Measurements from ENCODE around the gene TANC1. TPM values are rescaled to one million over a fixed set of nuclear protein-coding genes. Genes with fewer than 3 reads are reported as not detected.

TANC1 gene
- total and polyA plus RNA-seq, 2 experiments from 2014 or later: 8.2 to 12.1 TPM

DNA sequence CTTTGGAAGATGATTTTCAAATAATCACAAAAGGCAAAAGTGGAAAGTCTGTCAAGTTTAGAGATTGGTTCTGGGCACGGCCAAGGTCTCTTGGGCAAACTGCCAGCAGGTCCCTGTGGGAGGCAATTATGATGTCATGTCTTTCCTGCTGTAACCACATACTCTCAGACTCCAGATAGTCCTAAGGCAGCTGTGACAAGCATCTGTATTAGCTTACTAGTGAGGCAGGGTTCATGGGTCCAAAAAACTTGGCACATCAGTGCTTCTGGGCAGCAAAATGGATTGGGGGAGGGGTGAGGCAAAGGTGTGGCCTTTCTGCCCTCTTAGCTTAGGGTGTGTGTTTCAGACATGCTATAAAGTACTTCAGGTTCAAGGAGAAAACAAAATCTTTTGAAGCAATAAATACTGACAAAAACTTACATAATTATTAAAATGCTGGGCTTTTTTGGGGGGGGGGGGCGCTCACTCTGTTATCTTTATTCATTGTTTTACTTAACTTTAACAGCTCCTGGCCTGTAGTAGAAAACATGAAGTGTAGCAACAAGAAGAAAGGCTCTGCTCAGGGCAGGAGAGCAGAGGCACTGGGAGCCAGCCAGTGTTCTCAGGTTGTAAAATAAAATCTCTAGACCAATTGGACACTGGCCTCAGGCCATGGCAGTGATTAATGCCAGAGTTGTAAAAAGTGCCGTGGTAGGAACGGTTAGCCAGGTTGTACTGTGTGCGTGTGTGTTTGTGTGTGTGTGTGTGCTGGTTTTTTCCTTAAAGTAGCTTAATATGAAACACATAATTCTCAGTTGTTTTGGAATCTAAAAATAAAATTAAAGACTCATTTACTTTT is 14.3 kb upstream of the TANC1 start:
- in situ Hi-C loops (cut with MboI): no loop called here
- 6 to 10% methylated on average over 5 of the region's 5 CpGs for WGBS, 2 experiments (ENCODE audit: low coverage in 1 of 2, low lambda C conversion rate in 2 of 2, missing lambda C conversion rate in 2 of 2)
- H3K4me2 ChIP-seq (ENCODE audit: unreplicated experiment): peak overlapping the region; percentile 39

DNA sequence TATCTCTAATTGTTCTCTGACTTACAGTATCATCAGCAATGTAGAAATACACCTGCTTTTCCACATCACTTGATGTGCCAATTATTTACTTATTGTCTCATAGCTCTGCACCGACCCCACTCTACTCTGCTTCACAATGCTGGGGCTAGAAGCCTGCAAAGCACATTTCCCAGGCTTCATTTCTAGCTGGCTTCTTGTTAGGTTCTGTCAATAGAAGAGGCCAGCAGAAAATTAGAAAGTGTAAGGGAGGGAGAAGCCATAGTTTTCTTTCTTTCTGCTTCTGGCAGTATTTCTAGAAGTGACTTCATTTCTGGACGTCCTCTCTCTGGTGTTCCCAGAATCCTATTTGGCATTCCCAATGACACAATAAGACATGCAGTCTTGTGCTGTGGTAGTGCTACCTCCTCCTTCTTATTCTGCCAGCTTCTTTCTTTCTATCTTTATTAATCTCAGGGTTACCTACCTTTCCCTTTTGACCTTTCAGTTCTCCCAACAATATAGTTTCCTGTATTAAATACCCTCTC is 12.5 kb upstream of the TANC1 start:
- H3K79me2 ChIP-seq (ENCODE audit: insufficient read depth): no peaks in the 10 kb centered on the region
- no peaks in the 10 kb centered on the region for H3K36me3 ChIP-seq (ENCODE audit: low read depth)
- no peak overlapping the region for H3K9ac ChIP-seq
- H3F3A ChIP-seq (ENCODE audit: insufficient read depth): no peaks in the 10 kb centered on the region
- no peaks in the 10 kb centered on the region for H3K9me3 ChIP-seq (ENCODE audit: low read depth)
- no peaks in the 10 kb centered on the region for H3K27me3 ChIP-seq (replicated peaks; ENCODE audit: insufficient read depth)
- H3K4me1 ChIP-seq (ENCODE audit: insufficient read depth): peaks cover 12% of the 10 kb centered on the region
- H3K4me3 ChIP-seq: no peak overlapping the region
- 12 to 22% methylated on average over 2 of the region's 2 CpGs for WGBS, 2 experiments (ENCODE audit: low coverage in 1 of 2, low lambda C conversion rate in 2 of 2, missing lambda C conversion rate in 2 of 2)
- in situ Hi-C loops (cut with MboI): no loop called here
- no peak overlapping the region for H2AFZ ChIP-seq
- H3K4me2 ChIP-seq (ENCODE audit: unreplicated experiment): no peak overlapping the region
- no peak for TF ChIP-seq EZH2phosphoT487 (IDR thresholded peaks at IDR 0.05; ENCODE audit: insufficient read depth, low read depth)
- no peak for TF ChIP-seq EZH2 (IDR thresholded peaks at IDR 0.05; ENCODE audit: insufficient read depth, poor library complexity, severe bottlenecking)
- DNase-seq: no peak
- no peaks in the 10 kb centered on the region for H3K9me2 ChIP-seq (ENCODE audit: insufficient read depth)
- no peak overlapping the region for H3K27ac ChIP-seq
- no peaks in the 10 kb centered on the region for H4K20me1 ChIP-seq (ENCODE audit: insufficient read depth)

More for the DNA sequence above, 14.3 kb upstream of the TANC1 start:
- Histone ChIP-seq H3K9me2 (ENCODE audit: insufficient read depth) (no peaks in the 10 kb centered on the region), H3F3A (ENCODE audit: insufficient read depth) (no peaks in the 10 kb centered on the region), H2AFZ (no peak overlapping the region), H4K20me1 (ENCODE audit: insufficient read depth) (no peaks in the 10 kb centered on the region), H3K27ac (no peak overlapping the region), H3K4me3 (no peak overlapping the region), H3K9me3 (ENCODE audit: low read depth) (no peaks in the 10 kb centered on the region), H3K9ac (no peak overlapping the region), H3K27me3 (replicated peaks; ENCODE audit: insufficient read depth) (no peaks in the 10 kb centered on the region), H3K79me2 (ENCODE audit: insufficient read depth) (no peaks in the 10 kb centered on the region), H3K4me1 (ENCODE audit: insufficient read depth) (peaks cover 12% of the 10 kb centered on the region), H3K36me3 (ENCODE audit: low read depth) (no peaks in the 10 kb centered on the region)
- peak; percentile 84 for DNase-seq
- TF ChIP-seq EZH2phosphoT487 (IDR thresholded peaks at IDR 0.05; ENCODE audit: insufficient read depth, low read depth): no peak
- no peak for TF ChIP-seq EZH2 (IDR thresholded peaks at IDR 0.05; ENCODE audit: insufficient read depth, poor library complexity, severe bottlenecking)

DNA sequence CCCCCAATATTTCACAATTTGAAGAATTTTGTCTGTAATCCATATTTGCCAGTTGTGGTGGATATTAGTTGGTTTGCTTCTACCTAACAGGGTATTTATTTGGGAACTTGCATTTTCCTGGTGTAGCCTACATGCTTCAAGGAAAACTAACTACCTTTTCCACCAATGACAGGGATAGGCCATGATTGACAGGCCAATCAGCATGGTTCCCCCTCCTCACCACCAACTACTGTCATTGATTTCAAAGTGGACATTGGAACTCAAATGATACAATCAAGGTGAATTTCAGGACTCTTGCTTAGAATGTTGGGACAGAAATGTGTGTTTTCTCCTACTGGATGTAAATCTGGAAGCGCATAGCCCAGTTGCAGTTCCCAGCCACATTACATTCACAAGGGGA is 10.1 kb upstream of the TANC1 start:
- 96 to 97% methylated on average over 1 of the region's 1 CpG for WGBS, 2 experiments (ENCODE audit: low coverage in 1 of 2, low lambda C conversion rate in 2 of 2, missing lambda C conversion rate in 2 of 2)
- no peaks in the 10 kb centered on the region for H3K36me3 ChIP-seq (ENCODE audit: low read depth)
- in situ Hi-C loops (cut with MboI): no loop called here
- H3K27ac ChIP-seq: no peak overlapping the region
- H3F3A ChIP-seq (ENCODE audit: insufficient read depth): no peaks in the 10 kb centered on the region
- no peak overlapping the region for H3K9ac ChIP-seq
- H3K4me3 ChIP-seq: no peak overlapping the region
- H3K4me1 ChIP-seq (ENCODE audit: insufficient read depth): peaks cover 12% of the 10 kb centered on the region
- TF ChIP-seq EZH2phosphoT487 (IDR thresholded peaks at IDR 0.05; ENCODE audit: insufficient read depth, low read depth): no peak
- no peak for TF ChIP-seq EZH2 (IDR thresholded peaks at IDR 0.05; ENCODE audit: insufficient read depth, poor library complexity, severe bottlenecking)
- H3K27me3 ChIP-seq (replicated peaks; ENCODE audit: insufficient read depth): no peaks in the 10 kb centered on the region
- H4K20me1 ChIP-seq (ENCODE audit: insufficient read depth): no peaks in the 10 kb centered on the region
- no peak overlapping the region for H3K4me2 ChIP-seq (ENCODE audit: unreplicated experiment)
- H3K79me2 ChIP-seq (ENCODE audit: insufficient read depth): no peaks in the 10 kb centered on the region
- no peaks in the 10 kb centered on the region for H3K9me2 ChIP-seq (ENCODE audit: insufficient read depth)
- H3K9me3 ChIP-seq (ENCODE audit: low read depth): no peaks in the 10 kb centered on the region
- DNase-seq: no peak
- H2AFZ ChIP-seq: no peak overlapping the region

DNA sequence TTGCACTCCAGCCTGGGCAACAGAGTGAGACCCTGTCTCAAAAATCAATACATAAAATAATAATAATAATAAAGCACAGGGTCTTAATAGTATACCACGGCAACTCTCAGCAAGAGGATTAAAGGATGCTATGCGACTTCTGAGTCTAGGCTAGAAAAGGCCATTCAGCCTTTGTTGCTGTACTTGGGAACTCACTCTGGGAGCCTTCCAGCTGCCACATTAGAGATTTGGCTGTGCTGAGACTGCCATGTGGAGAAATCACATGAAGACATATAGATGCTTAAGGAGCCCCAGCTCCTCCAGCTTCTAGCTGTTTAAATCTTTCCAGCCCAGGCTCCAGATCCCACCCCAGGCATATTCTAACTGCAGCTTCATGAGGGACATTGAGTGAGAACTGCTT is 8.2 kb upstream of the TANC1 start:
- no peak for TF ChIP-seq EZH2 (IDR thresholded peaks at IDR 0.05; ENCODE audit: insufficient read depth, poor library complexity, severe bottlenecking)
- TF ChIP-seq EZH2phosphoT487 (IDR thresholded peaks at IDR 0.05; ENCODE audit: insufficient read depth, low read depth): no peak
- no peaks in the 10 kb centered on the region for H3K4me1 ChIP-seq (ENCODE audit: insufficient read depth)
- H3K9me2 ChIP-seq (ENCODE audit: insufficient read depth): no peaks in the 10 kb centered on the region
- H3K9ac ChIP-seq: no peak overlapping the region
- WGBS, 2 experiments (ENCODE audit: low coverage in 1 of 2, low lambda C conversion rate in 2 of 2, missing lambda C conversion rate in 2 of 2): 58 to 59% methylated on average over 2 of the region's 2 CpGs
- H3K79me2 ChIP-seq (ENCODE audit: insufficient read depth): no peaks in the 10 kb centered on the region
- in situ Hi-C loops (cut with MboI): no loop called here
- no peaks in the 10 kb centered on the region for H3K27me3 ChIP-seq (replicated peaks; ENCODE audit: insufficient read depth)
- no peaks in the 10 kb centered on the region for H3F3A ChIP-seq (ENCODE audit: insufficient read depth)
- H2AFZ ChIP-seq: no peak overlapping the region
- no peak for DNase-seq
- no peak overlapping the region for H3K27ac ChIP-seq
- no peak overlapping the region for H3K4me3 ChIP-seq
- no peaks in the 10 kb centered on the region for H4K20me1 ChIP-seq (ENCODE audit: insufficient read depth)
- H3K4me2 ChIP-seq (ENCODE audit: unreplicated experiment): no peak overlapping the region
- no peaks in the 10 kb centered on the region for H3K36me3 ChIP-seq (ENCODE audit: low read depth)
- H3K9me3 ChIP-seq (ENCODE audit: low read depth): no peaks in the 10 kb centered on the region

Measured in GM23248 (cell line).